Bronchus fibroblast of lung (primary cell): ENCODE results near the gene CAPN10. TPM values are rescaled to one million over a fixed set of nuclear protein-coding genes. Genes with fewer than 3 reads are reported as not detected.

Experiments used
- total RNA-seq: library from RNA; depleted of rRNA; stranded (reverse); fragments of >200 nt; gene quantifications from 2 replicates; pipeline ENCODE4 v1.2.3, GENCODE V29; 2015

The CAPN10 gene, protein sequence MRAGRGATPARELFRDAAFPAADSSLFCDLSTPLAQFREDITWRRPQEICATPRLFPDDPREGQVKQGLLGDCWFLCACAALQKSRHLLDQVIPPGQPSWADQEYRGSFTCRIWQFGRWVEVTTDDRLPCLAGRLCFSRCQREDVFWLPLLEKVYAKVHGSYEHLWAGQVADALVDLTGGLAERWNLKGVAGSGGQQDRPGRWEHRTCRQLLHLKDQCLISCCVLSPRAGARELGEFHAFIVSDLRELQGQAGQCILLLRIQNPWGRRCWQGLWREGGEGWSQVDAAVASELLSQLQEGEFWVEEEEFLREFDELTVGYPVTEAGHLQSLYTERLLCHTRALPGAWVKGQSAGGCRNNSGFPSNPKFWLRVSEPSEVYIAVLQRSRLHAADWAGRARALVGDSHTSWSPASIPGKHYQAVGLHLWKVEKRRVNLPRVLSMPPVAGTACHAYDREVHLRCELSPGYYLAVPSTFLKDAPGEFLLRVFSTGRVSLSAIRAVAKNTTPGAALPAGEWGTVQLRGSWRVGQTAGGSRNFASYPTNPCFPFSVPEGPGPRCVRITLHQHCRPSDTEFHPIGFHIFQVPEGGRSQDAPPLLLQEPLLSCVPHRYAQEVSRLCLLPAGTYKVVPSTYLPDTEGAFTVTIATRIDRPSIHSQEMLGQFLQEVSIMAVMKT
- 16.8 and 19.8 TPM in 2 replicates for total RNA-seq

GRCh38 chr2:240586198-240586918, at the start of gene CAPN10:
Gene CAPN10 (plus strand): TSS chr2:240586734. CDS start chr2:240586912, 178 bp downstream.

GRCh38 chr2:240557808-240558207, 28.7 kb upstream of the CAPN10 start, which contains the start of gene ANKMY1:
Gene ANKMY1 (minus strand): TSS chr2:240557988. CDS start chr2:240557335, 653 bp downstream.

DNA sequence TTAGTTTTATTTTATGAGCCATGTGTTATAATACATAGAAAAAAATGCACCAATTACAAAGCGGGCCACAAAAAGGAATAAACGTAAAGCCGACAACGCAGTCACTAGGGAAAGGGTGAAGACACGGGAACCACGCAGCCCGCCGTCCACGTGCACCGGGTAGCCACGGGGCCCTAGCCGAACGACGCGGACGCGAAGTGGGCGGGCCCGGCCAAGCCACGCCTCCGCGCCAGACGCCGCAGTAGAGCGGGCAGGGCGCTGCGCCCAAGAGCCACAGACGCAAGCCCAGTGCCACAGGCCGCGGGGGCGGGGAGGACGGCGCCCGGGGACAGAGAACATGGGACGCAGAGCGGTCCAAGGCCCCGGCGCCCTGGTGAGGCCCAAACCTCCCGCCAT, 26.5 kb upstream of the CAPN10 start, which contains the start of gene DUSP28:
Gene DUSP28, plus strand, starts transcription at position 274 of the 396 bp plus-strand sequence. CDS start 328 bp downstream, outside the sequence.

GRCh38 chr2:240567872-240568677, 18.5 kb upstream of the CAPN10 start, which contains the start of gene RNPEPL1:
Gene RNPEPL1 (plus strand): TSS chr2:240568484. CDS start chr2:240568587, 103 bp downstream.

DNA sequence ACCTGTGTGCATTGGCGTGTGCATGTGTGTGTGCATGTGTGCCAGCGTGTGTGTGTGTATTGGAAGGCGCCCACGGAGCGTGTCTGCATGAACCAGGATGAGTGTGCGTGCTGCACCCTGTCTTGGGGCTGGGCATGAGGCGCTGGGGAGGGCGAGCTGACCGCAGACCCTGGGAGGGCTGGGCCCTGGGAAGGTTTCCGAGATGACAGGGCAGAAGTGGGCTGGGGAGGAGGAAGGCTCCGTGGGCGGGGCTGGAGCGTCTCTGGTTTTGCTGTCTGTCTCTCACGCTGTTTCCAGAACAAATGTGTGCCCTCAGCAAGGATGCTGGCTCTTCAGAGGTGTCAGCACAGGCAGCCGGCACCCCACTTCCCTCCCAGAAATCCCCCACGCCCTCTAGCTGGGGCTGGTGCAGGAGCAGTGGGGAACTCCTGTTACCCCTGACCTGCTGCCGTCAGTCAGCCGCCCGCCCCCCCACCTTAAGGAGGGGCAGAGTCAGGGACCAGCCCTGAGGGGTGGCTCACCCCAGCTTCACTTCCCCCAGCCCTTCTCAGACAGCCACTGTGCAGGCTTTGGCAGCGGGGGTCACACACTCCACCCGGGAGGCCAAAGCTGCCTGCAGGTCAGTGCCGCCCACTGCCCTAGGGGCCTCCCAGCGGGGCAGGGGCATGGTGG, 38.6 kb downstream of the CAPN10 start, which contains the start of gene GPR35:
Gene GPR35, plus strand, starts transcription at position 531 of the 672 bp plus-strand sequence. CDS start 4,473 bp downstream, outside the sequence.

Other genes with a start within 250 kb of the CAPN10 start
- 125 and 135 TPM in 2 replicates for gene GPC1, start 151.1 kb upstream of the CAPN10 start, total RNA-seq
- gene ANKMY1, start 28.7 kb upstream of the CAPN10 start, total RNA-seq: 2.7 and 4.3 TPM in 2 replicates
- 3.4 and 4.5 TPM in 2 replicates for gene DUSP28, start 26.4 kb upstream of the CAPN10 start, total RNA-seq
- gene RNPEPL1, start 18.2 kb upstream of the CAPN10 start, total RNA-seq: 19.8 and 27.5 TPM in 2 replicates
- under 0.01 and 0.15 TPM in 2 replicates for gene GPR35, start 38.7 kb downstream of the CAPN10 start, total RNA-seq
- not detected in 2 replicates for gene AQP12B, start 96.2 kb downstream of the CAPN10 start, total RNA-seq
- not detected in 2 replicates for gene AQP12A, start 105.1 kb downstream of the CAPN10 start, total RNA-seq
- gene KIF1A, start 233.5 kb downstream of the CAPN10 start, total RNA-seq: 0.17 TPM in 1 of 2 replicates, not detected in the other